A549 (cell line): ENCODE results near the gene ROPN1L. TPM values are rescaled to one million over a fixed set of nuclear protein-coding genes. Genes with fewer than 3 reads are reported as not detected.

Source experiments
- ATAC-seq, 2 experiments: fragments of 200-7000 bp in 1 of 2; fragments of >200 bp in 1 of 2; cut with Nextera tagmentation in 1 of 2; cut with Tn5 transposase in 1 of 2; 3 replicates each; pipeline versions ENCODE4 v1.8.0 to v1.9.1; 2018 to 2020; ENCODE audit warnings: mild to moderate bottlenecking in 1 of 2, moderate library complexity in 1 of 2
- CTCF ChIA-PET: fragments of 300-600 bp; sonication (Branson Sonifier 250); formaldehyde crosslinking; extraction: SDS; loops from one replicate; lab custom pipeline; 2021; ENCODE audit warnings: antibody characterized with exemption, inconsistent platforms; lab: Yijun Ruan, JAX
- POLR2A ChIA-PET: fragments of 350-600 bp; formaldehyde crosslinking; extraction: SDS; loops from one replicate; lab custom pipeline; 2021; ENCODE audit warnings: antibody characterized with exemption, inconsistent platforms; lab: Yijun Ruan, JAX
- DNase-seq, 2 experiments: peaks; one replicate each; pipeline versions ENCODE4 v3.0.0 to v3.0.0-alpha.2; 2011 to 2016; ENCODE audit warnings: low read depth in 1 of 2, low spot score in 1 of 2
- FAIRE-seq: peaks from 2 replicates; lab custom pipeline; 2011; peaks lifted over from hg19 to GRCh38; lab: Jason Lieb, UNC
- H3K27ac ChIP-seq, 2 experiments: fragments of >200 bp; sonication (Bioruptor Twin); formaldehyde crosslinking; 3 replicates each; pipeline ENCODE4 v1.5.1; 2016 to 2017
- H3K4me1 ChIP-seq: fragments of >200 bp; sonication (Bioruptor Twin); formaldehyde crosslinking; 3 replicates; pipeline ENCODE4 v1.6.1; 2016
- H3K4me2 ChIP-seq: fragments of >200 bp; sonication (Bioruptor Twin); formaldehyde crosslinking; 3 replicates; pipeline ENCODE4 v1.6.1; 2016
- H3K4me3 ChIP-seq: fragments of >200 bp; sonication (Bioruptor Twin); formaldehyde crosslinking; 3 replicates; pipeline ENCODE4 v1.5.1; 2016
- H3K9me3 ChIP-seq: fragments of >200 bp; sonication (Bioruptor Twin); formaldehyde crosslinking; 3 replicates; pipeline ENCODE4 v1.6.1; 2016
- CBX8 ChIP-seq: fragments of 200-600 bp; sonication (generic); IDR thresholded peaks from 2 replicates; pipeline ENCODE4 v1.6.1; 2016
- CEBPB ChIP-seq, 2 experiments: fragments of >200 bp in 1 of 2; sonication (Bioruptor Twin) in 1 of 2; formaldehyde crosslinking in 1 of 2; IDR thresholded peaks; 2 replicates each; pipeline ENCODE4 v1.6.1; 2012 to 2016
- EHMT2 ChIP-seq: fragments of 200-600 bp; sonication (generic); IDR thresholded peaks from 2 replicates; pipeline ENCODE4 v1.6.1; 2016; ENCODE audit warnings: antibody characterized with exemption, low read depth, mild to moderate bottlenecking, moderate library complexity
- ESRRA ChIP-seq: fragments of 150-350 bp; IDR thresholded peaks from 2 replicates; pipeline ENCODE4 v1.6.1; 2014; ENCODE audit warnings: mild to moderate bottlenecking, low read length, borderline replicate concordance
- MAFK ChIP-seq: fragments of 450-650 bp; IDR thresholded peaks from 2 replicates; pipeline ENCODE4 v1.6.1; 2014; ENCODE audit not compliant: partially characterized antibody
- MAZ ChIP-seq: fragments of 150-350 bp; IDR thresholded peaks from 2 replicates; pipeline ENCODE4 v1.6.1; 2014; ENCODE audit warnings: antibody characterized with exemption, low read depth, low read length, borderline replicate concordance
- NPAS2 ChIP-seq: fragments of 250-450 bp; sonication (Bioruptor Pico); IDR thresholded peaks from 2 replicates; pipeline ENCODE4 v1.8.0; 2022; ENCODE audit warnings: mild to moderate bottlenecking, moderate library complexity, borderline replicate concordance
- PHF8 ChIP-seq: fragments of 200-600 bp; sonication (generic); IDR thresholded peaks from 2 replicates; pipeline ENCODE4 v1.6.1; 2016; ENCODE audit warnings: low read depth, mild to moderate bottlenecking, antibody characterized with exemption, moderate library complexity, borderline replicate concordance
- RNF2 ChIP-seq: fragments of 200-600 bp; sonication (generic); IDR thresholded peaks from 2 replicates; pipeline ENCODE4 v1.6.1; 2016; ENCODE audit warnings: low read depth, mild to moderate bottlenecking, antibody characterized with exemption, moderate library complexity, borderline replicate concordance
- SMC3 ChIP-seq: fragments of >200 bp; sonication (Bioruptor Twin); formaldehyde crosslinking; IDR thresholded peaks from 3 replicates; pipeline ENCODE4 v1.6.1; 2018; ENCODE audit warnings: inconsistent platforms
- SREBF2 ChIP-seq: fragments of 450-650 bp; IDR thresholded peaks from 2 replicates; pipeline ENCODE4 v1.6.1; 2014; ENCODE audit warnings: mild to moderate bottlenecking, moderate library complexity
- TFCP2L1 ChIP-seq: fragments of 250-450 bp; sonication (Bioruptor Pico); IDR thresholded peaks from 2 replicates; pipeline ENCODE4 v1.5.0; 2021; ENCODE audit warnings: mild to moderate bottlenecking
- WGBS: methylation state at CpG from one replicate; pipeline ENCODE4 v1.1.6; 2017; ENCODE audit errors: missing lambda C conversion rate; 5-methylcytosine and 5-hydroxymethylcytosine counted together
- polyA plus RNA-seq, 4 experiments: library from polyadenylated mRNA; depleted of rRNA in 3 of 4; stranded (reverse); fragments of >200 nt; fragmentation: RNase III in 1 of 4; extraction: RNeasy Plus Mini Kit Qiagen cat#74134 plus additional on column Dnase treatment in 1 of 4; gene quantifications; 2 replicates in 3 of 4; 3 replicates in 1 of 4; pipeline ENCODE4 v1.2.3, GENCODE V29; 2011 to 2017
- TF ChIP-seq, protein P1 (sequence below): fragments of 250-450 bp; sonication (Bioruptor Pico); IDR thresholded peaks from 2 replicates; pipeline ENCODE4 v1.5.0; 2021; ENCODE audit warnings: mild to moderate bottlenecking, moderate library complexity, borderline replicate concordance
- TF ChIP-seq, protein P2 (sequence below): fragments of >200 bp; sonication (Bioruptor Twin); formaldehyde crosslinking; IDR thresholded peaks from 3 replicates; pipeline ENCODE4 v1.5.1; 2016
- TF ChIP-seq, protein P3 (sequence below): fragments of 200-600 bp; sonication (generic); IDR thresholded peaks from 2 replicates; pipeline ENCODE4 v1.6.1; 2016; ENCODE audit warnings: antibody characterized with exemption, mild to moderate bottlenecking, moderate library complexity
- TF ChIP-seq, protein P4 (sequence below): IDR thresholded peaks from 2 replicates; pipeline ENCODE4 v1.6.1; 2012
- TF ChIP-seq, protein P5 (sequence below): fragments of 450-650 bp; IDR thresholded peaks from 2 replicates; pipeline ENCODE4 v1.6.1; 2014; ENCODE audit warnings: antibody characterized with exemption

Gene ROPN1L
- polyA plus RNA-seq, 2 of the 4 experiments (the other 2 are of a cell fraction) = 0.83 to 1.4 TPM

DNA sequence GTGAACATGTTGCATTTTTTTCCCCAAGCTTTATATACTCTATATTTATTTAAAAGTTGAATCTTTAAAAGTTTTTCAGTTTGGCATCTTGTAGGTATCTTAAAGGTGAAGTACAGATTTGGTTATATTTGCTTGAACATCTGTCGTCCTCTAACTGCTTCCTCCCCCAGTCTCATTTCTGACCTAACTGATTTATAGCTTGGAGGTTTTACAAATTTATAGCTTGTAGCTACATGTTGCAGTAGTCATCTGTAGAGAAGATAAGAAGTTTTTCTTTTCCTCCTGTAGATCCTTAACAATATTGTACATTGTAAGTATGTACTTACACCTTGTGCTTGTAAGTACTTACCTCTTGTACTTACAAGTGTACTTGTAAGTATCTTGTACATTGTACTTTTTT is 31.0 kb upstream of the ROPN1L start:
- 92% methylated on average over 1 of the region's 1 CpG for WGBS
- ATAC-seq (no peak), FAIRE-seq (no peak), DNase-seq (no peak)
- H3K4me3 ChIP-seq = no peak overlapping the region
- H3K4me2 ChIP-seq = no peak overlapping the region
- CTCF ChIA-PET = no interaction called here
- no peaks in the 10 kb centered on the region for H3K4me1 ChIP-seq
- no peak overlapping the region for H3K27ac ChIP-seq
- TF ChIP-seq, protein P1, sequence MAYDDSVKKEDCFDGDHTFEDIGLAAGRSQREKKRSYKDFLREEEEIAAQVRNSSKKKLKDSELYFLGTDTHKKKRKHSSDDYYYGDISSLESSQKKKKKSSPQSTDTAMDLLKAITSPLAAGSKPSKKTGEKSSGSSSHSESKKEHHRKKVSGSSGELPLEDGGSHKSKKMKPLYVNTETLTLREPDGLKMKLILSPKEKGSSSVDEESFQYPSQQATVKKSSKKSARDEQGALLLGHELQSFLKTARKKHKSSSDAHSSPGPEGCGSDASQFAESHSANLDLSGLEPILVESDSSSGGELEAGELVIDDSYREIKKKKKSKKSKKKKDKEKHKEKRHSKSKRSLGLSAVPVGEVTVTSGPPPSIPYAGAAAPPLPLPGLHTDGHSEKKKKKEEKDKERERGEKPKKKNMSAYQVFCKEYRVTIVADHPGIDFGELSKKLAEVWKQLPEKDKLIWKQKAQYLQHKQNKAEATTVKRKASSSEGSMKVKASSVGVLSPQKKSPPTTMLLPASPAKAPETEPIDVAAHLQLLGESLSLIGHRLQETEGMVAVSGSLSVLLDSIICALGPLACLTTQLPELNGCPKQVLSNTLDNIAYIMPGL (CRISPR knock-in tag) = no peak
- no peak for TF ChIP-seq MAFK
- TF ChIP-seq, protein P2, sequence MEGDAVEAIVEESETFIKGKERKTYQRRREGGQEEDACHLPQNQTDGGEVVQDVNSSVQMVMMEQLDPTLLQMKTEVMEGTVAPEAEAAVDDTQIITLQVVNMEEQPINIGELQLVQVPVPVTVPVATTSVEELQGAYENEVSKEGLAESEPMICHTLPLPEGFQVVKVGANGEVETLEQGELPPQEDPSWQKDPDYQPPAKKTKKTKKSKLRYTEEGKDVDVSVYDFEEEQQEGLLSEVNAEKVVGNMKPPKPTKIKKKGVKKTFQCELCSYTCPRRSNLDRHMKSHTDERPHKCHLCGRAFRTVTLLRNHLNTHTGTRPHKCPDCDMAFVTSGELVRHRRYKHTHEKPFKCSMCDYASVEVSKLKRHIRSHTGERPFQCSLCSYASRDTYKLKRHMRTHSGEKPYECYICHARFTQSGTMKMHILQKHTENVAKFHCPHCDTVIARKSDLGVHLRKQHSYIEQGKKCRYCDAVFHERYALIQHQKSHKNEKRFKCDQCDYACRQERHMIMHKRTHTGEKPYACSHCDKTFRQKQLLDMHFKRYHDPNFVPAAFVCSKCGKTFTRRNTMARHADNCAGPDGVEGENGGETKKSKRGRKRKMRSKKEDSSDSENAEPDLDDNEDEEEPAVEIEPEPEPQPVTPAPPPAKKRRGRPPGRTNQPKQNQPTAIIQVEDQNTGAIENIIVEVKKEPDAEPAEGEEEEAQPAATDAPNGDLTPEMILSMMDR = no peak
- TF ChIP-seq, protein P3, sequence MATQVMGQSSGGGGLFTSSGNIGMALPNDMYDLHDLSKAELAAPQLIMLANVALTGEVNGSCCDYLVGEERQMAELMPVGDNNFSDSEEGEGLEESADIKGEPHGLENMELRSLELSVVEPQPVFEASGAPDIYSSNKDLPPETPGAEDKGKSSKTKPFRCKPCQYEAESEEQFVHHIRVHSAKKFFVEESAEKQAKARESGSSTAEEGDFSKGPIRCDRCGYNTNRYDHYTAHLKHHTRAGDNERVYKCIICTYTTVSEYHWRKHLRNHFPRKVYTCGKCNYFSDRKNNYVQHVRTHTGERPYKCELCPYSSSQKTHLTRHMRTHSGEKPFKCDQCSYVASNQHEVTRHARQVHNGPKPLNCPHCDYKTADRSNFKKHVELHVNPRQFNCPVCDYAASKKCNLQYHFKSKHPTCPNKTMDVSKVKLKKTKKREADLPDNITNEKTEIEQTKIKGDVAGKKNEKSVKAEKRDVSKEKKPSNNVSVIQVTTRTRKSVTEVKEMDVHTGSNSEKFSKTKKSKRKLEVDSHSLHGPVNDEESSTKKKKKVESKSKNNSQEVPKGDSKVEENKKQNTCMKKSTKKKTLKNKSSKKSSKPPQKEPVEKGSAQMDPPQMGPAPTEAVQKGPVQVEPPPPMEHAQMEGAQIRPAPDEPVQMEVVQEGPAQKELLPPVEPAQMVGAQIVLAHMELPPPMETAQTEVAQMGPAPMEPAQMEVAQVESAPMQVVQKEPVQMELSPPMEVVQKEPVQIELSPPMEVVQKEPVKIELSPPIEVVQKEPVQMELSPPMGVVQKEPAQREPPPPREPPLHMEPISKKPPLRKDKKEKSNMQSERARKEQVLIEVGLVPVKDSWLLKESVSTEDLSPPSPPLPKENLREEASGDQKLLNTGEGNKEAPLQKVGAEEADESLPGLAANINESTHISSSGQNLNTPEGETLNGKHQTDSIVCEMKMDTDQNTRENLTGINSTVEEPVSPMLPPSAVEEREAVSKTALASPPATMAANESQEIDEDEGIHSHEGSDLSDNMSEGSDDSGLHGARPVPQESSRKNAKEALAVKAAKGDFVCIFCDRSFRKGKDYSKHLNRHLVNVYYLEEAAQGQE = no peak
- TF ChIP-seq SMC3 = no peak
- TF ChIP-seq PHF8 = no peak
- POLR2A ChIA-PET = no interaction called here
- H3K9me3 ChIP-seq = no peaks in the 10 kb centered on the region

DNA sequence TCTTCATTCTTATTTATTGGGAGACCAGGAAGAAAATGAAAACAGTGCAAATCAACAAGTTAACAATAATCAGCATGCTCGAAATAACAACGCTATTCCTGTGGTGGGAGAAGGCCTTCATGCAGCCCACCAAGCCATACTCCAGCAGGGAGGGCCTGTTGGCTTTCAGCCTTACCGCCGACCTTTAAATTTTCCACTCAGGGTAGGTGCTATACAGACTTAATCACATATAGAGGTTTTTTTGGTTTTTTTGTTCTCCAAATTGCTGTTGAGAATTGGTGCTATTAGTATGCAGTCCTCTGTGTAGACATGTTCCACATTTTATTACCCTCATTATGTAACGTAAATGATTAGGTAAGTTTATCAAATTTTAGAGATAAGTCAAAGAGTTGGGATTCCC is 30.3 kb upstream of the ROPN1L start:
- no peak for ATAC-seq
- ChIA-PET POLR2A (no interaction called here), CTCF (no interaction called here)
- FAIRE-seq = no peak
- DNase-seq = no peak
- Histone ChIP-seq H3K4me2 (no peak overlapping the region), H3K9me3 (no peaks in the 10 kb centered on the region), H3K4me1 (no peaks in the 10 kb centered on the region), H3K27ac (no peak overlapping the region), H3K4me3 (no peak overlapping the region)
- TF ChIP-seq SREBF2 (no peak), TFCP2L1 (CRISPR knock-in tag) (no peak), NPAS2 (CRISPR knock-in tag) (no peak), ESRRA (no peak), RNF2 (no peak), SMC3 (no peak), EHMT2 (no peak), MAFK (no peak), CEBPB (IDR thresholded peaks at IDR 0.05) (no peak), MAZ (no peak), CBX8 (no peak)
- TF ChIP-seq, protein P2 = no peak
- TF ChIP-seq, protein P4, sequence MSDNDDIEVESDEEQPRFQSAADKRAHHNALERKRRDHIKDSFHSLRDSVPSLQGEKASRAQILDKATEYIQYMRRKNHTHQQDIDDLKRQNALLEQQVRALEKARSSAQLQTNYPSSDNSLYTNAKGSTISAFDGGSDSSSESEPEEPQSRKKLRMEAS = no peak
- TF ChIP-seq, protein P5, sequence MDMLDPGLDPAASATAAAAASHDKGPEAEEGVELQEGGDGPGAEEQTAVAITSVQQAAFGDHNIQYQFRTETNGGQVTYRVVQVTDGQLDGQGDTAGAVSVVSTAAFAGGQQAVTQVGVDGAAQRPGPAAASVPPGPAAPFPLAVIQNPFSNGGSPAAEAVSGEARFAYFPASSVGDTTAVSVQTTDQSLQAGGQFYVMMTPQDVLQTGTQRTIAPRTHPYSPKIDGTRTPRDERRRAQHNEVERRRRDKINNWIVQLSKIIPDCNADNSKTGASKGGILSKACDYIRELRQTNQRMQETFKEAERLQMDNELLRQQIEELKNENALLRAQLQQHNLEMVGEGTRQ = no peak
- 95% methylated on average over 5 of the region's 5 CpGs for whole genome bisulfite sequencing
